Neutrophil (primary cell): ENCODE results near the gene CHD2.

ENCODE experiments used
- H3K27ac ChIP-seq: fragments of 200-600 bp; sonication (generic); 2 replicates; pipeline ENCODE4 v1.5.1; 2016; ENCODE audit warnings: mild to moderate bottlenecking, moderate library complexity
- H3K27me3 ChIP-seq: fragments of 200-600 bp; sonication (generic); 2 replicates; pipeline ENCODE4 v1.6.0; 2016; ENCODE audit warnings: mild to moderate bottlenecking
- H3K36me3 ChIP-seq: fragments of 200-600 bp; sonication (generic); 2 replicates; pipeline ENCODE4 v1.5.1; 2017
- H3K4me1 ChIP-seq, 2 experiments: fragments of 200-600 bp in 1 of 2; sonication (generic) in 1 of 2; 1 replicate in 1 of 2; 2 replicates in 1 of 2; pipeline versions ENCODE4 v1.5.1 to v1.6.1; 2013 to 2016; ENCODE audit warnings: low read depth in 1 of 2, low read length in 1 of 2, mild to moderate bottlenecking in 1 of 2, moderate library complexity in 1 of 2; ENCODE audit not compliant: control insufficient read depth in 1 of 2, insufficient read depth in 1 of 2
- H3K4me3 ChIP-seq, 2 experiments: fragments of 200-600 bp in 1 of 2; sonication (generic) in 1 of 2; 1 replicate in 1 of 2; 2 replicates in 1 of 2; pipeline ENCODE4 v1.5.1; 2013 to 2016; ENCODE audit warnings: low read depth in 1 of 2, low read length in 1 of 2, mild to moderate bottlenecking in 1 of 2, moderate library complexity in 1 of 2
- H3K9me3 ChIP-seq: fragments of 200-600 bp; sonication (generic); 2 replicates; pipeline ENCODE4 v1.5.1; 2016
- CTCF ChIP-seq: fragments of 200-600 bp; sonication (generic); IDR thresholded peaks from 2 replicates; pipeline ENCODE4 v1.5.1; 2016; ENCODE audit warnings: antibody characterized with exemption

CHD2 gene

GRCh38 chr15:92936138-92936537 is 36.0 kb downstream of the CHD2 start:
- no peak for TF ChIP-seq CTCF
- Histone ChIP-seq H3K4me3 (no peak overlapping the region), H3K27ac (no peak overlapping the region), H3K4me1 (peaks cover 0 to 3% of the 10 kb centered on the region in 2 experiments), H3K36me3 (peaks cover 95% of the 10 kb centered on the region), H3K9me3 (peaks cover 4% of the 10 kb centered on the region), H3K27me3 (no peaks in the 10 kb centered on the region)

- Histone ChIP-seq H3K27ac (peak overlapping the region; percentile 12), H3K4me1 (peaks cover 0 to 3% of the 10 kb centered on the region in 2 experiments), H3K9me3 (peaks cover 4% of the 10 kb centered on the region), H3K36me3 (peaks cover 95% of the 10 kb centered on the region), H3K4me3 (no peak overlapping the region), H3K27me3 (no peaks in the 10 kb centered on the region)
- no peak for TF ChIP-seq CTCF
These were observed 36.6 kb downstream of the CHD2 start for GRCh38 chr15:92936693-92937092.

GRCh38 chr15:92937901-92938300 is 37.8 kb downstream of the CHD2 start:
- Histone ChIP-seq H3K36me3 (peaks cover 96% of the 10 kb centered on the region), H3K27me3 (no peaks in the 10 kb centered on the region), H3K4me3 (no peak overlapping the region), H3K27ac (peak overlapping the region; percentile 36), H3K9me3 (peaks cover 4% of the 10 kb centered on the region), H3K4me1 (peaks cover 0 to 3% of the 10 kb centered on the region in 2 experiments)
- no peak for TF ChIP-seq CTCF

GRCh38 chr15:92938387-92938786 is 38.3 kb downstream of the CHD2 start:
- peaks cover 4% of the 10 kb centered on the region for H3K9me3 ChIP-seq
- H3K27ac ChIP-seq: no peak overlapping the region
- TF ChIP-seq CTCF: no peak
- H3K4me3 ChIP-seq: no peak overlapping the region
- H3K27me3 ChIP-seq: no peaks in the 10 kb centered on the region
- no peaks in the 10 kb centered on the region for H3K4me1 ChIP-seq
- peaks cover 96% of the 10 kb centered on the region for H3K36me3 ChIP-seq

- no peak for TF ChIP-seq CTCF
- Histone ChIP-seq H3K27me3 (no peaks in the 10 kb centered on the region), H3K4me1 (no peaks in the 10 kb centered on the region), H3K4me3 (no peak overlapping the region), H3K9me3 (peaks cover 4% of the 10 kb centered on the region), H3K27ac (no peak overlapping the region), H3K36me3 (peaks cover 96% of the 10 kb centered on the region)
These were observed 41.5 kb downstream of the CHD2 start for GRCh38 chr15:92941668-92942067.

GRCh38 chr15:92942706-92943105 is 42.6 kb downstream of the CHD2 start:
- H3K9me3 ChIP-seq: peaks cover 4% of the 10 kb centered on the region
- no peaks in the 10 kb centered on the region for H3K27me3 ChIP-seq
- TF ChIP-seq CTCF: no peak
- H3K27ac ChIP-seq: no peak overlapping the region
- no peaks in the 10 kb centered on the region for H3K4me1 ChIP-seq
- no peak overlapping the region for H3K4me3 ChIP-seq
- H3K36me3 ChIP-seq: peaks cover 96% of the 10 kb centered on the region
